ENCODE results near the gene GAS2L1. TPM values are rescaled to one million over a fixed set of nuclear protein-coding genes. Genes with fewer than 3 reads are reported as not detected.

The GAS2L1 gene
- total and polyA plus RNA-seq, 2 experiments from 2014 or later = 5.2 to 9.5 TPM

DNA sequence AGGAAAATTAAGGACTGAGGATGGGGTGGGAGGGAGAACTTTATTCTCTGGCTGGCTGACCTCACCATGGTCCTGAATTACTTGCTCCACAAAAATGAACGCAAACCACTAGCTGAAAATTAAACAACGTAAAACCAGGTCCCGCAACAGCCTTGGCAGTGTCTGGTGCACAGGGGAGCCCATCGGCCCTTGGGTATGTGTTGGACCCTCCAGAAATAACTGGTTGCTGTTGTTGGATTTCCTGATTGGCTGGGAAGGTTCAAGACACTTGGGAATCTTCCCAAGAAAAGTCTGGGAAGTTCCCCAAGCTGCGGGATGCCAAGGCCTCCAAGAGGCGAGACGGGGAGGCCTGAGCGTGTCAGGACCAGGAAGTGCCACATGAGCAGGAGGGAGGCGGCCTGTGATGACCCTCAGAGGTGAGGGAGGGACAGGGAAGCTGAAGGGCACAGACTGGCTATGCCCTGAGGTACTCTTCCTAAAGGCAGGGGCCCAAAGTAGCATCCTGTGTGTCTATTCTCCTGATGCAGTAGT lies 19.4 kb downstream of the GAS2L1 start (continued):
- TF ChIP-seq, protein P1, sequence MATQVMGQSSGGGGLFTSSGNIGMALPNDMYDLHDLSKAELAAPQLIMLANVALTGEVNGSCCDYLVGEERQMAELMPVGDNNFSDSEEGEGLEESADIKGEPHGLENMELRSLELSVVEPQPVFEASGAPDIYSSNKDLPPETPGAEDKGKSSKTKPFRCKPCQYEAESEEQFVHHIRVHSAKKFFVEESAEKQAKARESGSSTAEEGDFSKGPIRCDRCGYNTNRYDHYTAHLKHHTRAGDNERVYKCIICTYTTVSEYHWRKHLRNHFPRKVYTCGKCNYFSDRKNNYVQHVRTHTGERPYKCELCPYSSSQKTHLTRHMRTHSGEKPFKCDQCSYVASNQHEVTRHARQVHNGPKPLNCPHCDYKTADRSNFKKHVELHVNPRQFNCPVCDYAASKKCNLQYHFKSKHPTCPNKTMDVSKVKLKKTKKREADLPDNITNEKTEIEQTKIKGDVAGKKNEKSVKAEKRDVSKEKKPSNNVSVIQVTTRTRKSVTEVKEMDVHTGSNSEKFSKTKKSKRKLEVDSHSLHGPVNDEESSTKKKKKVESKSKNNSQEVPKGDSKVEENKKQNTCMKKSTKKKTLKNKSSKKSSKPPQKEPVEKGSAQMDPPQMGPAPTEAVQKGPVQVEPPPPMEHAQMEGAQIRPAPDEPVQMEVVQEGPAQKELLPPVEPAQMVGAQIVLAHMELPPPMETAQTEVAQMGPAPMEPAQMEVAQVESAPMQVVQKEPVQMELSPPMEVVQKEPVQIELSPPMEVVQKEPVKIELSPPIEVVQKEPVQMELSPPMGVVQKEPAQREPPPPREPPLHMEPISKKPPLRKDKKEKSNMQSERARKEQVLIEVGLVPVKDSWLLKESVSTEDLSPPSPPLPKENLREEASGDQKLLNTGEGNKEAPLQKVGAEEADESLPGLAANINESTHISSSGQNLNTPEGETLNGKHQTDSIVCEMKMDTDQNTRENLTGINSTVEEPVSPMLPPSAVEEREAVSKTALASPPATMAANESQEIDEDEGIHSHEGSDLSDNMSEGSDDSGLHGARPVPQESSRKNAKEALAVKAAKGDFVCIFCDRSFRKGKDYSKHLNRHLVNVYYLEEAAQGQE (IDR thresholded peaks at IDR 0.05; ENCODE audit: unreplicated experiment) = no peak
- no peak for TF ChIP-seq CREB1 (CRISPR knock-in tag; IDR thresholded peaks at IDR 0.05; ENCODE audit: low read depth)
- TF ChIP-seq ZNF331 (CRISPR knock-in tag; IDR thresholded peaks at IDR 0.05; ENCODE audit: low read depth) = no peak
- no peak for TF ChIP-seq POLR2AphosphoS5 (IDR thresholded peaks at IDR 0.05; ENCODE audit: low read depth)
- no peak for TF ChIP-seq STAT1 (IDR thresholded peaks at IDR 0.05; ENCODE audit: unreplicated experiment)
- TF ChIP-seq ZNF114 (CRISPR knock-in tag; IDR thresholded peaks at IDR 0.05) = no peak

DNA sequence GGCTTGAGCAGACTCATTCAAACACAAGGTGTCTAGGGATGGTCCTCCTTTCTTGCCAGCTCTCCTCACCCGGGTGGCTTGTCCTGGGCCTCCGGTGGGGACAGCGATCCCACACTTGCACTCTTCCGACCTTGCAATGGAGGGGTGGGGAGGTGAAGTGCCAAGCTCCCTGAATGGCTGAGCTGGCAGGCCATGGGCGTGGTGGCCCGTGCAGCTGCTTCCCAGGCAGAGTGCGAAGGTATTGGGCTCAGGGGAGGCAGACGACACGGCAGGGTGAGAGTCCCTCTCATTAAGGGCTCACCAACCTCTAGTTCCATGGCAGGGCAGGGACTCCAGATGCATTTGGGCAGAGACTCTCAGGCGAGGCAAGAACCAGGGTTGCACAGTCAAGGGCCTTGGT lies 20.0 kb downstream of the GAS2L1 start:
- DNase-seq (ENCODE audit: low spot score) = no peak
- H3K79me2 ChIP-seq (replicated peaks; ENCODE audit: insufficient read depth) = no peaks in the 10 kb centered on the region
- H3K9me3 Mint-ChIP-seq = no peaks in the 10 kb centered on the region
- no peaks in the 10 kb centered on the region for H3K9me2 ChIP-seq (ENCODE audit: insufficient read depth)
- H3K27me3 Mint-ChIP-seq (ENCODE audit: insufficient read depth, low read depth, poor library complexity) = peaks cover 8% of the 10 kb centered on the region
- no peaks in the 10 kb centered on the region for H3K36me3 ChIP-seq (ENCODE audit: insufficient read depth)
- no peaks in the 10 kb centered on the region for H4K20me1 ChIP-seq (replicated peaks; ENCODE audit: insufficient read depth)
- H3K27ac ChIP-seq (ENCODE audit: low read depth) = no peak overlapping the region
- H3K36me3 Mint-ChIP-seq (ENCODE audit: low read depth) = peaks cover 7% of the 10 kb centered on the region
- no peak overlapping the region for H2AFZ ChIP-seq
- no peaks in the 10 kb centered on the region for H3K27me3 ChIP-seq (ENCODE audit: insufficient read depth)
- ATAC-seq = no peak
- H3K4me1 Mint-ChIP-seq = peaks cover 6% of the 10 kb centered on the region; the same call in 1 of the 3 replicates
- H3K4me1 ChIP-seq (ENCODE audit: insufficient read depth) = no peaks in the 10 kb centered on the region
- no peak overlapping the region for H3K4me3 Mint-ChIP-seq
- no peak overlapping the region for H3K27ac Mint-ChIP-seq
- no peak overlapping the region for H3K4me2 ChIP-seq
- no peaks in the 10 kb centered on the region for H3F3A ChIP-seq (replicated peaks; ENCODE audit: low read depth)
- no peak overlapping the region for H3K4me3 ChIP-seq
- TF ChIP-seq, protein P2, sequence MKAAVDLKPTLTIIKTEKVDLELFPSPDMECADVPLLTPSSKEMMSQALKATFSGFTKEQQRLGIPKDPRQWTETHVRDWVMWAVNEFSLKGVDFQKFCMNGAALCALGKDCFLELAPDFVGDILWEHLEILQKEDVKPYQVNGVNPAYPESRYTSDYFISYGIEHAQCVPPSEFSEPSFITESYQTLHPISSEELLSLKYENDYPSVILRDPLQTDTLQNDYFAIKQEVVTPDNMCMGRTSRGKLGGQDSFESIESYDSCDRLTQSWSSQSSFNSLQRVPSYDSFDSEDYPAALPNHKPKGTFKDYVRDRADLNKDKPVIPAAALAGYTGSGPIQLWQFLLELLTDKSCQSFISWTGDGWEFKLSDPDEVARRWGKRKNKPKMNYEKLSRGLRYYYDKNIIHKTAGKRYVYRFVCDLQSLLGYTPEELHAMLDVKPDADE (IDR thresholded peaks at IDR 0.05) = no peak
- TF ChIP-seq ZNF331 (CRISPR knock-in tag; IDR thresholded peaks at IDR 0.05; ENCODE audit: low read depth) (no peak), POLR2AphosphoS5 (IDR thresholded peaks at IDR 0.05; ENCODE audit: low read depth) (no peak), ZNF114 (CRISPR knock-in tag; IDR thresholded peaks at IDR 0.05) (no peak), STAT1 (IDR thresholded peaks at IDR 0.05; ENCODE audit: unreplicated experiment) (no peak), NANOG (IDR thresholded peaks at IDR 0.05; ENCODE audit: borderline replicate concordance) (no peak), JUNB (IDR thresholded peaks at IDR 0.05; ENCODE audit: unreplicated experiment) (no peak), EZH2phosphoT487 (IDR thresholded peaks at IDR 0.05; ENCODE audit: unreplicated experiment) (no peak), CREB1 (CRISPR knock-in tag; IDR thresholded peaks at IDR 0.05; ENCODE audit: low read depth) (no peak)
- TF ChIP-seq, protein P3, sequence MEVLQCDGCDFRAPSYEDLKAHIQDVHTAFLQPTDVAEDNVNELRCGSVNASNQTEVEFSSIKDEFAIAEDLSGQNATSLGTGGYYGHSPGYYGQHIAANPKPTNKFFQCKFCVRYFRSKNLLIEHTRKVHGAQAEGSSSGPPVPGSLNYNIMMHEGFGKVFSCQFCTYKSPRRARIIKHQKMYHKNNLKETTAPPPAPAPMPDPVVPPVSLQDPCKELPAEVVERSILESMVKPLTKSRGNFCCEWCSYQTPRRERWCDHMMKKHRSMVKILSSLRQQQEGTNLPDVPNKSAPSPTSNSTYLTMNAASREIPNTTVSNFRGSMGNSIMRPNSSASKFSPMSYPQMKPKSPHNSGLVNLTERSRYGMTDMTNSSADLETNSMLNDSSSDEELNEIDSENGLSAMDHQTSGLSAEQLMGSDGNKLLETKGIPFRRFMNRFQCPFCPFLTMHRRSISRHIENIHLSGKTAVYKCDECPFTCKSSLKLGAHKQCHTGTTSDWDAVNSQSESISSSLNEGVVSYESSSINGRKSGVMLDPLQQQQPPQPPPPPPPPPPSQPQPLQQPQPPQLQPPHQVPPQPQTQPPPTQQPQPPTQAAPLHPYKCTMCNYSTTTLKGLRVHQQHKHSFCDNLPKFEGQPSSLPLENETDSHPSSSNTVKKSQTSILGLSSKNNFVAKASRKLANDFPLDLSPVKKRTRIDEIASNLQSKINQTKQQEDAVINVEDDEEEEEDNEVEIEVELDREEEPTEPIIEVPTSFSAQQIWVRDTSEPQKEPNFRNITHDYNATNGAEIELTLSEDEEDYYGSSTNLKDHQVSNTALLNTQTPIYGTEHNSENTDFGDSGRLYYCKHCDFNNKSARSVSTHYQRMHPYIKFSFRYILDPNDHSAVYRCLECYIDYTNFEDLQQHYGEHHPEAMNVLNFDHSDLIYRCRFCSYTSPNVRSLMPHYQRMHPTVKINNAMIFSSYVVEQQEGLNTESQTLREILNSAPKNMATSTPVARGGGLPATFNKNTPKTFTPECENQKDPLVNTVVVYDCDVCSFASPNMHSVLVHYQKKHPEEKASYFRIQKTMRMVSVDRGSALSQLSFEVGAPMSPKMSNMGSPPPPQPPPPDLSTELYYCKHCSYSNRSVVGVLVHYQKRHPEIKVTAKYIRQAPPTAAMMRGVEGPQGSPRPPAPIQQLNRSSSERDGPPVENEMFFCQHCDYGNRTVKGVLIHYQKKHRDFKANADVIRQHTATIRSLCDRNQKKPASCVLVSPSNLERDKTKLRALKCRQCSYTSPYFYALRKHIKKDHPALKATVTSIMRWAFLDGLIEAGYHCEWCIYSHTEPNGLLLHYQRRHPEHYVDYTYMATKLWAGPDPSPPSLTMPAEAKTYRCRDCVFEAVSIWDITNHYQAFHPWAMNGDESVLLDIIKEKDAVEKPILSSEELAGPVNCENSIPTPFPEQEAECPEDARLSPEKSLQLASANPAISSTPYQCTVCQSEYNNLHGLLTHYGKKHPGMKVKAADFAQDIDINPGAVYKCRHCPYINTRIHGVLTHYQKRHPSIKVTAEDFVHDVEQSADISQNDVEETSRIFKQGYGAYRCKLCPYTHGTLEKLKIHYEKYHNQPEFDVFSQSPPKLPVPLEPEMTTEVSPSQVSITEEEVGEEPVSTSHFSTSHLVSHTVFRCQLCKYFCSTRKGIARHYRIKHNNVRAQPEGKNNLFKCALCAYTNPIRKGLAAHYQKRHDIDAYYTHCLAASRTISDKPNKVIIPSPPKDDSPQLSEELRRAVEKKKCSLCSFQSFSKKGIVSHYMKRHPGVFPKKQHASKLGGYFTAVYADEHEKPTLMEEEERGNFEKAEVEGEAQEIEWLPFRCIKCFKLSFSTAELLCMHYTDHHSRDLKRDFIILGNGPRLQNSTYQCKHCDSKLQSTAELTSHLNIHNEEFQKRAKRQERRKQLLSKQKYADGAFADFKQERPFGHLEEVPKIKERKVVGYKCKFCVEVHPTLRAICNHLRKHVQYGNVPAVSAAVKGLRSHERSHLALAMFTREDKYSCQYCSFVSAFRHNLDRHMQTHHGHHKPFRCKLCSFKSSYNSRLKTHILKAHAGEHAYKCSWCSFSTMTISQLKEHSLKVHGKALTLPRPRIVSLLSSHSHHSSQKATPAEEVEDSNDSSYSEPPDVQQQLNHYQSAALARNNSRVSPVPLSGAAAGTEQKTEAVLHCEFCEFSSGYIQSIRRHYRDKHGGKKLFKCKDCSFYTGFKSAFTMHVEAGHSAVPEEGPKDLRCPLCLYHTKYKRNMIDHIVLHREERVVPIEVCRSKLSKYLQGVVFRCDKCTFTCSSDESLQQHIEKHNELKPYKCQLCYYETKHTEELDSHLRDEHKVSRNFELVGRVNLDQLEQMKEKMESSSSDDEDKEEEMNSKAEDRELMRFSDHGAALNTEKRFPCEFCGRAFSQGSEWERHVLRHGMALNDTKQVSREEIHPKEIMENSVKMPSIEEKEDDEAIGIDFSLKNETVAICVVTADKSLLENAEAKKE (CRISPR knock-in tag; IDR thresholded peaks at IDR 0.05) = no peak
- TF ChIP-seq, protein P4, sequence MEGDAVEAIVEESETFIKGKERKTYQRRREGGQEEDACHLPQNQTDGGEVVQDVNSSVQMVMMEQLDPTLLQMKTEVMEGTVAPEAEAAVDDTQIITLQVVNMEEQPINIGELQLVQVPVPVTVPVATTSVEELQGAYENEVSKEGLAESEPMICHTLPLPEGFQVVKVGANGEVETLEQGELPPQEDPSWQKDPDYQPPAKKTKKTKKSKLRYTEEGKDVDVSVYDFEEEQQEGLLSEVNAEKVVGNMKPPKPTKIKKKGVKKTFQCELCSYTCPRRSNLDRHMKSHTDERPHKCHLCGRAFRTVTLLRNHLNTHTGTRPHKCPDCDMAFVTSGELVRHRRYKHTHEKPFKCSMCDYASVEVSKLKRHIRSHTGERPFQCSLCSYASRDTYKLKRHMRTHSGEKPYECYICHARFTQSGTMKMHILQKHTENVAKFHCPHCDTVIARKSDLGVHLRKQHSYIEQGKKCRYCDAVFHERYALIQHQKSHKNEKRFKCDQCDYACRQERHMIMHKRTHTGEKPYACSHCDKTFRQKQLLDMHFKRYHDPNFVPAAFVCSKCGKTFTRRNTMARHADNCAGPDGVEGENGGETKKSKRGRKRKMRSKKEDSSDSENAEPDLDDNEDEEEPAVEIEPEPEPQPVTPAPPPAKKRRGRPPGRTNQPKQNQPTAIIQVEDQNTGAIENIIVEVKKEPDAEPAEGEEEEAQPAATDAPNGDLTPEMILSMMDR (conservative IDR thresholded peaks at IDR 0.05; ENCODE audit: low read depth in 2 of 2) = no peak

Measured in GM23338 (cell line).